Activated gamma-delta T cell (primary cell): Measurements from ENCODE around the gene PRH2.

Experiments
- DNase-seq: peaks from one replicate; lab custom pipeline; 2025; lab: John Stamatoyannopoulos, UW

PRH2 gene

GRCh38 chr12:10960211-10960610 is 31.2 kb downstream of the PRH2 start:
- DNase-seq, result no peak

DNA sequence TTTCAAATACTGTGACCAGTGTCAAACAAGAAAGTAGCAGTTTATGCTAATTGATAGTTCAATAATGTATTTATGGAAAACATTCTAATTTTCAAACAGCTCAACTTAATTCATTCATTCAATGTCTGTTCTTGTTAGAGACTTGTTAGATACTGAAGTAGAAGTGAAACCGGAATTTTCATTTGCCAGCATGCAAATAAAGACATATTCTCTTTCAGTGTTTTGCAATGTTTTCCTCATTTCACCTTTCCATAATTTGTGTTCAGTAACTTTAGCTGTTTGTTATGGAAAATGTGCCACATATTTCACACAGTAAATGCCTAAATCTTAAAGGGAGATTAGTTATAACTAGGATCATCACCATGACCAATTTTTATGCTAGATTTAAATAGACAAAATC is 36.4 kb downstream of the PRH2 start:
- no peak for DNase-seq

DNA sequence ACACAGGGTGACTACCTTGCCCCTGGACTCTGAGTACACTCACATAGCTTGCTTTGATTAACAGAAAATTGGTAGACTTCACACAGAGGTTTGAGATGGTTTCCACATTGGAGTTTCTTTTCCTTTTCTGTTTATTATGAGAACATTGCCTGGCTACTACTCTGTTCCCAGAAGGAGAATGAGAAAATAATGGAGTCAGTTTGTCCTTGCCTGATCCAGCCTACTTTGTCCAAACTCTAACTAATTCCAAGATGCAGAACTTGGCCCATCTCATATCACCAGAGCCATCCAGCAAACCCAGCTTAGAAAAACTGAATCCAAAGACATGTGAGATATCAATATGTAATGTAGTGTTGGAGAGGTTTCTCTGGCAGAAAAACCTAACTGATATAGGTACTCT is 37.3 kb downstream of the PRH2 start:
- DNase-seq, result no peak

GRCh38 chr12:10967409-10967808 is 38.4 kb downstream of the PRH2 start:
- DNase-seq, result no peak

- no peak for DNase-seq
Observed at GRCh38 chr12:10968765-10969456, 39.9 kb downstream of the PRH2 start.

DNA sequence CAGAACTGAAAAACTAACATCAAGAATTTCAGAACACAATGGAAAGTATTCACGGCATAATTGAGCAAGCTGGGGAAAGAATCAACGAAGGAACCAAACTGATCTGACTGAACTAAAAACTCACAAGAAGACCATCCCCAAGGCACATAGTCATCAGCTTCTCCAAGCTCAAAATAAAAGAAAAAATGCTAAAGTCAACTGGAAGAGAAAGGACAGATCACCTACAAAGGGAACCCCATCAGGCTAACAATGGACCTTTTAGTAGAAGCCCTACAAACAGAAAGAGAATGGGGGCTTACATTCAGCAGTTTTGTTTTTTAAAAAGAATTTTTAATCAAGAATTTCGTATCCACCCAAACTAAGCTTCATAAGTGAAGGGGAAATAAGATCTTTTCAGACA is 45.9 kb downstream of the PRH2 start:
- no peak for DNase-seq

GRCh38 chr12:10982244-10982643 is 53.2 kb downstream of the PRH2 start:
- DNase-seq, result no peak
